ENCODE data around the gene CKS1B. TPM values are rescaled to one million over a fixed set of nuclear protein-coding genes. Genes with fewer than 3 reads are reported as not detected.

CKS1B gene
- total and polyA plus RNA-seq, 9 of the 15 experiments (the other 6 are each of a cell fraction or from before 2014, with no cell fraction given), result 215 to 1,103 (median 460) TPM

- peak; percentile 8; the same call in 1 of the 2 replicates for TF ChIP-seq CEBPG (CRISPR knock-in tag; IDR thresholded peaks at IDR 0.05)
- TF ChIP-seq CEBPG (tag; conservative IDR thresholded peaks at IDR 0.05 in 1 of 2, IDR thresholded peaks at IDR 0.05 in 1 of 2), result no peak
- peak; percentile 52; the same call in 1 of the 2 replicates for TF ChIP-seq EP400 (IDR thresholded peaks at IDR 0.05)
- peak; percentile 53 for TF ChIP-seq KDM5B (IDR thresholded peaks at IDR 0.05; ENCODE audit: insufficient replicate concordance, low read depth, low read length)
- peak; percentile 97 for TF ChIP-seq POLR2B (IDR thresholded peaks at IDR 0.05; ENCODE audit: low read depth, partially characterized antibody)
- no peak for TF ChIP-seq ZBED1 (IDR thresholded peaks at IDR 0.05)
- peak; percentile 82 for TF ChIP-seq SUPT5H (IDR thresholded peaks at IDR 0.05)
- TF ChIP-seq TGIF2 (CRISPR knock-in tag; IDR thresholded peaks at IDR 0.05), result 0 out of 2 replicates have a peak, but pooled peaks have one; percentile 46
- TF ChIP-seq CGGBP1 (CRISPR knock-in tag; IDR thresholded peaks at IDR 0.05), result peak; percentile 88; the same call in 1 of the 2 replicates
- TF ChIP-seq ARID1B (IDR thresholded peaks at IDR 0.05), result no peak
- TF ChIP-seq RBFOX2 (IDR thresholded peaks at IDR 0.05; ENCODE audit: low read depth, low read length), result peak; percentile 80
- TF ChIP-seq KLF13 (tag; IDR thresholded peaks at IDR 0.05; ENCODE audit: borderline replicate concordance, low read depth), result peak; percentile 78
- TF ChIP-seq OTX1 (CRISPR knock-in tag; IDR thresholded peaks at IDR 0.05), result no peak
- no peak for TF ChIP-seq CBX3 (IDR thresholded peaks at IDR 0.05; ENCODE audit: borderline replicate concordance in 1 of 2, low read length in 2 of 2)
- peak; percentile 76; the same call in 1 of the 2 replicates for TF ChIP-seq RNF2 (IDR thresholded peaks at IDR 0.05)
- no peak for TF ChIP-seq ZNF785 (CRISPR knock-in tag; IDR thresholded peaks at IDR 0.05)
- no peak for TF ChIP-seq ATF6 (CRISPR knock-in tag; IDR thresholded peaks at IDR 0.05)
- TF ChIP-seq ZBTB49 (CRISPR knock-in tag; IDR thresholded peaks at IDR 0.05; ENCODE audit: borderline replicate concordance), result peak; percentile 75; the same call in 1 of the 2 replicates
- peak; percentile 20 for TF ChIP-seq NKRF (IDR thresholded peaks at IDR 0.05; ENCODE audit: borderline replicate concordance)
- TF ChIP-seq ZKSCAN1 (IDR thresholded peaks at IDR 0.05; ENCODE audit: low read depth, low read length), result peak; percentile 19; the same call in 1 of the 2 replicates
- TF ChIP-seq ZNF75A (CRISPR knock-in tag; IDR thresholded peaks at IDR 0.05), result no peak
- no peak; the same call in 1 of the 2 replicates for TF ChIP-seq HMG20B (CRISPR knock-in tag; IDR thresholded peaks at IDR 0.05)
- peak; percentile 80 for TF ChIP-seq POLR2A (conservative IDR thresholded peaks at IDR 0.05)
Observed at GRCh38 chr1:154974808-154975408, 427 bp downstream of the CKS1B start (continued).
